ENCODE data around the gene IGSF11. TPM values are rescaled to one million over a fixed set of nuclear protein-coding genes. Genes with fewer than 3 reads are reported as not detected.

The IGSF11 gene
- total and polyA plus RNA-seq, 10 donors, result 0.05 to 1.1 (median 0.31) TPM; not detected in 4

DNA sequence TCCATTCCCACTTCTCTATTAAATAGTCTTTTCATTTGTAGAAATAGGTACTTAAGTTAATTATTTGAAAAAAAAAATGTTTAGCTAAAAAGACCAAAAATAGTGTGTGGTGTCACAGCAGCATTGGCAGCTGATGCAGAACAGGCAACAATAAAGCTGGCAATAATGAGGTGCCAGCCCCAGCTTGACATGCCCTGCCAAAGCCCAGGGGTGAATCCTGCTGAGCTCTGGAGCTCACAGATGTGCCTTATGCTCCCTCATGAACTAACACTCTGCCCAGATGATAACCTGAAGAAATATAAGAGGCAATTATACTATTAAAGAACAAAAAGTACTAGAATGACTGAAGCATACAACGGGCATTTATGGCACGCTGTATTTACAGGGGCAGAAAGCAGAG, 63.8 kb downstream of the IGSF11 start:
- whole genome bisulfite sequencing, 5 donors, result 80 to 94% (median 86%) methylated on average over 2 of the region's 2 CpGs
- DNase-seq, result peak; percentile 38
- Histone ChIP-seq H3K4me1 (no peaks in the 10 kb centered on the region), H3K27me3 (replicated peaks in 1 of 7) (peaks cover 0 to 7% (median 0%) of the 10 kb centered on the region in 7 donors), H3K36me3 (no peaks in the 10 kb centered on the region), H3K27ac (no peak overlapping the region), H3K4me3 (no peak overlapping the region), H3K9me3 (no peaks in the 10 kb centered on the region)
- intact Hi-C loops (cut with DNase I; ENCODE audit: low total_unique reads), result no loop called here
- no peak for TF ChIP-seq POLR2A (IDR thresholded peaks at IDR 0.05)
- no peak for TF ChIP-seq POLR2AphosphoS5 (IDR thresholded peaks at IDR 0.05)
- TF ChIP-seq CTCF (IDR thresholded peaks at IDR 0.05 in 8 of 11, conservative IDR thresholded peaks at IDR 0.05 in 3 of 11), result no peak

- H3K36me3 ChIP-seq, result no peaks in the 10 kb centered on the region
- 56 to 70% (median 64%) methylated on average over 2 of the region's 2 CpGs for WGBS, 5 donors
- no peaks in the 10 kb centered on the region for H3K4me1 ChIP-seq
- TF ChIP-seq CTCF (IDR thresholded peaks at IDR 0.05 in 8 of 11, conservative IDR thresholded peaks at IDR 0.05 in 3 of 11), result no peak
- no peak for TF ChIP-seq POLR2A (IDR thresholded peaks at IDR 0.05)
- TF ChIP-seq POLR2AphosphoS5 (IDR thresholded peaks at IDR 0.05), result no peak
- no peaks in the 10 kb centered on the region for H3K9me3 ChIP-seq
- no peak overlapping the region for H3K4me3 ChIP-seq
- no peak overlapping the region for H3K27ac ChIP-seq
- peaks cover 0 to 7% (median 0%) of the 10 kb centered on the region in 7 donors for H3K27me3 ChIP-seq (replicated peaks in 1 of 7)
- no peak for DNase-seq
- intact Hi-C loops (cut with DNase I; ENCODE audit: low total_unique reads), result no loop called here
Observed at GRCh38 chr3:118968640-118969039, 66.0 kb downstream of the IGSF11 start.

- WGBS, 5 donors, result 56 to 77% (median 61%) methylated on average over 4 of the region's 4 CpGs
- Histone ChIP-seq H3K4me1 (no peaks in the 10 kb centered on the region), H3K36me3 (no peaks in the 10 kb centered on the region), H3K4me3 (no peak overlapping the region), H3K27ac (no peak overlapping the region), H3K27me3 (replicated peaks in 1 of 7) (peaks cover 0 to 7% (median 0%) of the 10 kb centered on the region in 7 donors), H3K9me3 (no peaks in the 10 kb centered on the region)
- DNase-seq, result no peak
- intact Hi-C loops (cut with DNase I; ENCODE audit: low total_unique reads), result no loop called here
- TF ChIP-seq POLR2AphosphoS5 (IDR thresholded peaks at IDR 0.05) (no peak), CTCF (IDR thresholded peaks at IDR 0.05 in 8 of 11, conservative IDR thresholded peaks at IDR 0.05 in 3 of 11) (no peak), POLR2A (IDR thresholded peaks at IDR 0.05) (no peak)
Observed at GRCh38 chr3:118968111-118968510, 66.5 kb downstream of the IGSF11 start.

DNA sequence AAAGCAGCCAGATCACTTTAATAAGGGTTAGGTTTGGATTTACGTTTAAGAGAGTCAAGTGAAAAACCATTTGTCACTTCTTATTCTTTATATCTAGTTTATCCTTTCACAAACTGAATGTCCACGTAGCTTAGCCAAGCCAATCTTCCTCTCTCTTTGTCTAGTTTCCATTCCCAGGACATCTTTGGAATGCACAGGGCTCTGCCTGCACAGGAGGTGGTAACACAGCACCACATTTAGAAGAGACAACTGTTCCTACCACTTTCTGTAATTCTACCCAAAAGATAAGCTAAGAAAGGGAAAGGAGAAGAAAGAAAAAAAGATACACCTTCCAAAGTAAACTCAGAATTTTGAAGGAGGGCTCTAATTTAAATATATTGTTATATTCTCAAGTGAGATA, 67.9 kb downstream of the IGSF11 start:
- H3K4me3 ChIP-seq, result no peak overlapping the region
- DNase-seq, result no peak
- no peaks in the 10 kb centered on the region for H3K4me1 ChIP-seq
- WGBS, 5 donors, result 57 to 69% (median 60%) methylated on average over 2 of the region's 2 CpGs
- no peaks in the 10 kb centered on the region for H3K36me3 ChIP-seq
- H3K9me3 ChIP-seq, result no peaks in the 10 kb centered on the region
- H3K27me3 ChIP-seq (replicated peaks in 1 of 7), result peaks cover 0 to 7% (median 0%) of the 10 kb centered on the region in 7 donors
- TF ChIP-seq CTCF (IDR thresholded peaks at IDR 0.05 in 8 of 11, conservative IDR thresholded peaks at IDR 0.05 in 3 of 11) (no peak), POLR2A (IDR thresholded peaks at IDR 0.05) (no peak), POLR2AphosphoS5 (IDR thresholded peaks at IDR 0.05) (no peak)
- no peak overlapping the region for H3K27ac ChIP-seq
- intact Hi-C loops (cut with DNase I; ENCODE audit: low total_unique reads), result no loop called here
